Measurements from ENCODE around the gene SLC9A9.

DNA sequence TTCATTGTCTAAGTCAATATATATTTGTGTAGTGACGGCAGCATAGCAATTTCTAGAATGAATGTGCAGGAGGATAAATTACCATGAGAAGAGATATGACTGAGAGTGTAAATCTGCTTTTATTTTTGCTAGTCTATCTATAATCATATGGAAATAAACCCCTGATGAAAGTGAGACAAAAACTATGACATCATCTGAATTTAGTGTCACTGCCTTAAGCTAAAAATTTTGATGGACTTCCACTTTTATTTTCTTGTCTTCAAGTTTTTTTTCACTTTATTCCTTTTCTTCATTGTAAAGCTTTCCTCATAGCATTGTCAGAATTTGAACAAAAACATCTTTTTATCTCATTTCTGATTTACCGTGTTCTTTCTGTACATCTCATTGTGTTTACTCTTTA lies 486.7 kb downstream of the SLC9A9 start:
- TF ChIP-seq, protein P1, sequence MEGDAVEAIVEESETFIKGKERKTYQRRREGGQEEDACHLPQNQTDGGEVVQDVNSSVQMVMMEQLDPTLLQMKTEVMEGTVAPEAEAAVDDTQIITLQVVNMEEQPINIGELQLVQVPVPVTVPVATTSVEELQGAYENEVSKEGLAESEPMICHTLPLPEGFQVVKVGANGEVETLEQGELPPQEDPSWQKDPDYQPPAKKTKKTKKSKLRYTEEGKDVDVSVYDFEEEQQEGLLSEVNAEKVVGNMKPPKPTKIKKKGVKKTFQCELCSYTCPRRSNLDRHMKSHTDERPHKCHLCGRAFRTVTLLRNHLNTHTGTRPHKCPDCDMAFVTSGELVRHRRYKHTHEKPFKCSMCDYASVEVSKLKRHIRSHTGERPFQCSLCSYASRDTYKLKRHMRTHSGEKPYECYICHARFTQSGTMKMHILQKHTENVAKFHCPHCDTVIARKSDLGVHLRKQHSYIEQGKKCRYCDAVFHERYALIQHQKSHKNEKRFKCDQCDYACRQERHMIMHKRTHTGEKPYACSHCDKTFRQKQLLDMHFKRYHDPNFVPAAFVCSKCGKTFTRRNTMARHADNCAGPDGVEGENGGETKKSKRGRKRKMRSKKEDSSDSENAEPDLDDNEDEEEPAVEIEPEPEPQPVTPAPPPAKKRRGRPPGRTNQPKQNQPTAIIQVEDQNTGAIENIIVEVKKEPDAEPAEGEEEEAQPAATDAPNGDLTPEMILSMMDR (optimal IDR thresholded peaks at IDR 0.05 in 1 of 3, IDR thresholded peaks at IDR 0.05 in 1 of 3, conservative IDR thresholded peaks at IDR 0.05 in 1 of 3; ENCODE audit: extremely low read depth in 1 of 3, insufficient read depth in 2 of 3, low read length in 3 of 3): no peak
- no peak for TF ChIP-seq EZH2 (IDR thresholded peaks at IDR 0.05; ENCODE audit: low read length)

Measured in keratinocyte (primary cell).